Measurements from ENCODE around the gene MACROH2A2.

GRCh38 chr10:70106958-70107791, 54.5 kb downstream of the MACROH2A2 start:
- TF ChIP-seq POLR2A (IDR thresholded peaks at IDR 0.05) (no peak), CTCF (IDR thresholded peaks at IDR 0.05) (peak in 3 of 7 experiments; percentile 16 to 34 (median 22))
